CD14-positive monocyte (primary cell): ENCODE results near the gene MCRIP2. TPM values are rescaled to one million over a fixed set of nuclear protein-coding genes. Genes with fewer than 3 reads are reported as not detected.

Experiments
- DNase-seq, 3 donors: peaks; one replicate each; pipeline ENCODE4 v3.0.0-alpha.2; 2011 to 2022
- H2AFZ ChIP-seq: 2 replicates; pipeline ENCODE4 v1.6.0; 2012; ENCODE audit warnings: mild to moderate bottlenecking, low read depth, low read length, inconsistent platforms; ENCODE audit not compliant: insufficient read depth, poor library complexity, severe bottlenecking
- H3K27ac ChIP-seq, 2 donors: 1 replicate in 1 of 2; 2 replicates in 1 of 2; pipeline ENCODE4 v1.5.1; 2012 to 2013; ENCODE audit warnings: low read length in 2 of 2, control low read depth in 1 of 2, inconsistent platforms in 1 of 2, low read depth in 1 of 2, mild to moderate bottlenecking in 1 of 2
- H3K27me3 ChIP-seq, 2 donors: one replicate each; pipeline versions ENCODE4 v1.6.0 to v1.6.1; 2011 to 2013; ENCODE audit warnings: low read length in 2 of 2; ENCODE audit not compliant: control insufficient read depth in 2 of 2, insufficient read depth in 2 of 2
- H3K36me3 ChIP-seq, 2 donors: replicated peaks in 1 of 2; 1 replicate in 1 of 2; 2 replicates in 1 of 2; pipeline versions ENCODE4 v1.5.1 to v1.6.1; 2012 to 2013; ENCODE audit warnings: low read length in 2 of 2, control low read depth in 1 of 2, inconsistent platforms in 1 of 2, mild to moderate bottlenecking in 1 of 2; ENCODE audit not compliant: insufficient read depth in 2 of 2, control insufficient read depth in 1 of 2
- H3K4me1 ChIP-seq, 2 donors: 1 replicate in 1 of 2; 2 replicates in 1 of 2; pipeline versions ENCODE4 v1.5.1 to v1.6.1; 2012 to 2013; ENCODE audit warnings: low read length in 2 of 2, control low read depth in 1 of 2, inconsistent platforms in 1 of 2, mild to moderate bottlenecking in 1 of 2, moderate library complexity in 1 of 2; ENCODE audit not compliant: insufficient read depth in 2 of 2, control insufficient read depth in 1 of 2
- H3K4me2 ChIP-seq: replicated peaks from 2 replicates; pipeline ENCODE3; 2012; ENCODE audit warnings: low read length, moderate library complexity, mild to moderate bottlenecking; ENCODE audit not compliant: poor library complexity, severe bottlenecking; ENCODE audit errors: extremely low read depth
- H3K4me3 ChIP-seq, 3 experiments: fragments of 200-600 bp in 1 of 3; sonication (generic) in 1 of 3; replicated peaks in 1 of 3; 1 replicate in 2 of 3; 2 replicates in 1 of 3; pipeline ENCODE4 v1.5.1; 2011 to 2013; ENCODE audit warnings: low read length in 3 of 3, mild to moderate bottlenecking in 3 of 3, control low read depth in 2 of 3, low read depth in 2 of 3, inconsistent platforms in 1 of 3, moderate library complexity in 1 of 3
- H3K79me2 ChIP-seq: 2 replicates; pipeline ENCODE4 v1.6.0; 2012; ENCODE audit warnings: mild to moderate bottlenecking, control low read depth, inconsistent platforms, low read length, moderate library complexity; ENCODE audit not compliant: insufficient read depth
- H3K9ac ChIP-seq: 2 replicates; pipeline ENCODE4 v1.6.0; 2017; ENCODE audit warnings: low read length, mild to moderate bottlenecking; ENCODE audit not compliant: insufficient read depth, poor library complexity, severe bottlenecking
- H3K9me3 ChIP-seq, 2 donors: replicated peaks in 1 of 2; 1 replicate in 1 of 2; 2 replicates in 1 of 2; pipeline versions ENCODE4 v1.5.1 to v1.6.1; 2012 to 2013; ENCODE audit warnings: low read length in 2 of 2, control low read depth in 1 of 2; ENCODE audit not compliant: control insufficient read depth in 1 of 2, insufficient read depth in 1 of 2
- H4K20me1 ChIP-seq: 2 replicates; pipeline ENCODE4 v1.6.0; 2012; ENCODE audit warnings: mild to moderate bottlenecking, low read length, control low read depth, moderate library complexity; ENCODE audit not compliant: insufficient read depth
- H3K27ac Mint-ChIP-seq, 7 donors: one replicate each; pipeline ENCODE4 v1.8.0; 2020; ENCODE audit warnings: mild to moderate bottlenecking in 7 of 7, mixed read lengths in 7 of 7, moderate library complexity in 6 of 7, inconsistent platforms in 2 of 7
- H3K27me3 Mint-ChIP-seq, 3 donors: one replicate each; pipeline ENCODE4 v1.8.0; 2021 to 2022; ENCODE audit warnings: low read depth in 3 of 3, mild to moderate bottlenecking in 3 of 3, mixed read lengths in 3 of 3, moderate library complexity in 3 of 3, inconsistent platforms in 1 of 3
- H3K36me3 Mint-ChIP-seq, 2 donors: one replicate each; pipeline ENCODE4 v1.8.0; 2020; ENCODE audit warnings: mixed read lengths in 2 of 2, inconsistent platforms in 1 of 2, mild to moderate bottlenecking in 1 of 2
- H3K4me1 Mint-ChIP-seq: one replicate; pipeline ENCODE4 v1.8.0; 2020; ENCODE audit warnings: mild to moderate bottlenecking, mixed read lengths
- H3K4me3 Mint-ChIP-seq, 2 donors: one replicate each; pipeline ENCODE4 v1.8.0; 2020; ENCODE audit warnings: mild to moderate bottlenecking in 2 of 2, mixed read lengths in 2 of 2, moderate library complexity in 1 of 2
- H3K9me3 Mint-ChIP-seq, 7 donors: one replicate each; pipeline ENCODE4 v1.8.0; 2020 to 2022; ENCODE audit warnings: mixed read lengths in 7 of 7, mild to moderate bottlenecking in 6 of 7, moderate library complexity in 6 of 7, inconsistent platforms in 2 of 7
- WGBS: methylation state at CpG from one replicate; pipeline ENCODE4 v1.1.5; 2013; ENCODE audit warnings: missing lambda C conversion rate; ENCODE audit not compliant: insufficient coverage; 5-methylcytosine and 5-hydroxymethylcytosine counted together
- intact Hi-C, 2 donors: fragments of 100-400 bp; cut with micrococcal nuclease; formaldehyde crosslinking; loops; one replicate each; pipeline versions ENCODE4 v1.15.0 to v1.15.1; 2023
- polyA plus RNA-seq, 3 donors: library from polyadenylated mRNA; depleted of rRNA in 1 of 3; unstranded in 2 of 3; stranded (reverse) in 1 of 3; fragments of 300-500 nt in 2 of 3; fragments of >200 nt in 1 of 3; fragmentation: Illumina TruSeq in 2 of 3; gene quantifications; 1 replicate in 2 of 3; 2 replicates in 1 of 3; pipeline ENCODE4 v1.2.3, GENCODE V29; 2012 to 2021
- TF ChIP-seq, protein P1 (sequence below): fragments of 200-600 bp; IDR thresholded peaks from one replicate; pipeline ENCODE4 v1.8.0; 2022; ENCODE audit warnings: antibody characterized with exemption, mild to moderate bottlenecking

The MCRIP2 gene
- polyA plus RNA-seq, 3 donors: 23.7 to 65.6 (median 42.1) TPM

DNA sequence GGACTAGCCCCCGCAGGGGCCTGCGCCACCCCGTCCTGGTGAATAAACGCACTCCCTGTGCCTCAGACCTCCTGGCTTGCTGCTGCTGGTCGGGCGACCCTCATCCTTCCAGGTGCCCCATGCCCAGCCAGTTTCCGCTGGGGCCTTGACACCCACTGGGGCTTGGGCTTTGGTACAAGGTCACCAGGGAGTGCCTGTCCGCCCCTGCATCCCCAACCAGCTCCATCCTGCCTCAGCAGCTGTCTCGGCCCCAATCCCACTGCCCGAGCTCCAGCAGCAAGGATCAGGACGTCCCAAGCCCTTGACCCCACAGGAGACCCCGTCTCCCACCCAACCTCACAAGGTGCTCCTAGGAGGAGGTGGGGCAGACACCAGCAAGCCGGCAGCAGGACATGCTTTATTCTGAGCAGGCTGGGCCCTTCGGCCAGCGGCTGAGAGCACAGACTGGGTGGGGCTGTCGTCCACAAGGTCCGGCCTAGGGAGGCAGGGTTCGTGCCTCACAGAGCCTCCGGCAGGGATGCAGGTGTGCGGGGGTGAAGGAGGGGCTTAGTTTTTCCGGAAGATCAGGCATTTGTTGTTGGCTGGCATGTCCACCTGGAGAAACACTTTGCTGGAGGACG lies 7.5 kb upstream of the MCRIP2 start:
- peaks cover 2 to 4% of the 10 kb centered on the region in 2 donors for H3K36me3 Mint-ChIP-seq
- no peak overlapping the region for H2AFZ ChIP-seq
- H3K4me1 Mint-ChIP-seq: peaks cover 16% of the 10 kb centered on the region
- no peaks in the 10 kb centered on the region for H3K9me3 ChIP-seq
- H3K27me3 ChIP-seq: no peaks in the 10 kb centered on the region
- WGBS: 94% methylated on average over 17 of the region's 22 CpGs
- peaks cover 3 to 12% (median 8%) of the 10 kb centered on the region in 3 donors for H3K27me3 Mint-ChIP-seq
- no peak overlapping the region for H3K27ac ChIP-seq
- peaks cover 12% of the 10 kb centered on the region for H3K79me2 ChIP-seq
- H3K4me1 ChIP-seq: peaks cover 24 to 46% of the 10 kb centered on the region in 2 donors
- no peak for DNase-seq
- no peaks in the 10 kb centered on the region for H3K9me3 Mint-ChIP-seq
- no peak overlapping the region for H3K4me2 ChIP-seq
- intact Hi-C loops: no loop called here
- TF ChIP-seq, protein P1, sequence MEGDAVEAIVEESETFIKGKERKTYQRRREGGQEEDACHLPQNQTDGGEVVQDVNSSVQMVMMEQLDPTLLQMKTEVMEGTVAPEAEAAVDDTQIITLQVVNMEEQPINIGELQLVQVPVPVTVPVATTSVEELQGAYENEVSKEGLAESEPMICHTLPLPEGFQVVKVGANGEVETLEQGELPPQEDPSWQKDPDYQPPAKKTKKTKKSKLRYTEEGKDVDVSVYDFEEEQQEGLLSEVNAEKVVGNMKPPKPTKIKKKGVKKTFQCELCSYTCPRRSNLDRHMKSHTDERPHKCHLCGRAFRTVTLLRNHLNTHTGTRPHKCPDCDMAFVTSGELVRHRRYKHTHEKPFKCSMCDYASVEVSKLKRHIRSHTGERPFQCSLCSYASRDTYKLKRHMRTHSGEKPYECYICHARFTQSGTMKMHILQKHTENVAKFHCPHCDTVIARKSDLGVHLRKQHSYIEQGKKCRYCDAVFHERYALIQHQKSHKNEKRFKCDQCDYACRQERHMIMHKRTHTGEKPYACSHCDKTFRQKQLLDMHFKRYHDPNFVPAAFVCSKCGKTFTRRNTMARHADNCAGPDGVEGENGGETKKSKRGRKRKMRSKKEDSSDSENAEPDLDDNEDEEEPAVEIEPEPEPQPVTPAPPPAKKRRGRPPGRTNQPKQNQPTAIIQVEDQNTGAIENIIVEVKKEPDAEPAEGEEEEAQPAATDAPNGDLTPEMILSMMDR: no peak
- peaks cover 35% of the 10 kb centered on the region for H4K20me1 ChIP-seq
- H3K9ac ChIP-seq: no peak overlapping the region
- peaks cover 0 to 9% of the 10 kb centered on the region in 2 donors for H3K36me3 ChIP-seq
- no peak overlapping the region for H3K4me3 ChIP-seq
- no peak overlapping the region for H3K27ac Mint-ChIP-seq
- no peak overlapping the region for H3K4me3 Mint-ChIP-seq

DNA sequence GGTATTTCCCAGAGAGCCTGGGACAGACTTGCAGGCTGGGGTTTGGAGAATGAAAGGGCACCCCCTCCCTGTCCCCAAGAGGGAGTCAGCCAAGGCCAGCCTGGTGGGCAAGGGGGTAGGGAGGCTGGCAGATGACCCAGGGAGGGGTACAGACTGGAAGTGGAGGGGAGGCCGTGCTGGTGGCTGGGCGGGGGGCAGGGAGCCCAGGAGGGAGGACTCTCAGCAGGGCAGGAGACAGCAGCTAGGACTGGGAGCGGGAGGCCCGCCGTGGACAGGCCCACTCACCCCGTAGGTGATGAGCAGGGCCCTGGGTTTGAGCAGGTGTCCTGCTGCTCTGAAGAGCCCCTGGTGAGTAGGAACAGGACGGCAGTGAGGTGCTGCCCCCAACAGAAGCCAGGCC lies 6.6 kb upstream of the MCRIP2 start:
- H3K4me1 ChIP-seq: peaks cover 24 to 40% of the 10 kb centered on the region in 2 donors
- no peaks in the 10 kb centered on the region for H3K27me3 ChIP-seq
- H3K4me3 ChIP-seq: peak overlapping the region in 1 of 3 experiments; percentile 96
- H3K27ac Mint-ChIP-seq: no peak overlapping the region
- H3K79me2 ChIP-seq: peaks cover 12% of the 10 kb centered on the region
- peaks cover 3 to 12% (median 8%) of the 10 kb centered on the region in 3 donors for H3K27me3 Mint-ChIP-seq
- peaks cover 27% of the 10 kb centered on the region for H4K20me1 ChIP-seq
- H3K27ac ChIP-seq: no peak overlapping the region
- 96% methylated on average over 2 of the region's 7 CpGs for WGBS
- no peak overlapping the region for H3K9ac ChIP-seq
- H3K4me2 ChIP-seq: peak overlapping the region; percentile 100
- H2AFZ ChIP-seq: no peak overlapping the region
- no peaks in the 10 kb centered on the region for H3K9me3 Mint-ChIP-seq
- intact Hi-C loops: loop anchor here (5.0 kb wide), 2 partner anchors 47 to 108 kb away; partner anchors contain the start of genes CAPN15 (in 2 of the 2), JMJD8 (in 1 of the 2) and STUB1 (in 1 of the 2)
- no peak for DNase-seq
- TF ChIP-seq, protein P1: no peak
- peak overlapping the region in 1 of 2 donors; percentile 30 for H3K4me3 Mint-ChIP-seq
- peaks cover 2 to 4% of the 10 kb centered on the region in 2 donors for H3K36me3 Mint-ChIP-seq
- H3K4me1 Mint-ChIP-seq: peaks cover 14% of the 10 kb centered on the region
- peaks cover 0 to 8% of the 10 kb centered on the region in 2 donors for H3K36me3 ChIP-seq
- H3K9me3 ChIP-seq: no peaks in the 10 kb centered on the region
